Measurements from ENCODE around the gene FAM25A. TPM values are rescaled to one million over a fixed set of nuclear protein-coding genes. Genes with fewer than 3 reads are reported as not detected.
"Not testable (repeated sequence)": the region's sequence is repeated elsewhere in the genome, so short reads cannot be mapped to it uniquely, and the experiment has no call there.

FAM25A gene
- total and polyA plus RNA-seq, 2 experiments from 2014 or later = not detected

DNA sequence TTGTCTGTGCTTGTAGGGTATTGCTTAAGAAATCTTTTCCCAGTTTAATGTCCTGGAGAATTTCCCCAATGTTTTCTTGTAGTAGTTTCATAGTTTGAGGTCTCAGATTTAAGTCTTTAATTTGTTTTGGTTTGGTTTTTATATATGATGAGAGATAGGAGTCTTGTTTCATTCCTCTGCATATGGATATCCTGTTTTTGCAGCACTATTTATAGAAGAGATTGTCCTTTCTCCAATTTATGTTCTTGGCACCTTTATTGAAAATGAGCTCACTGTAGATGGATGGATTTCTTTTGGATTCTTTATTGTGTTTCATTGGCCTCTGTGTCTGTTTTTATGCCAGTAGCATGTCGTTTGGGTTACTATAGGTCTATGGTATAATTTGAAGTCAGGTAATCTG, 31.6 kb upstream of the FAM25A start:
- H3K4me1 ChIP-seq (ENCODE audit: low read depth) = no peaks in the 10 kb centered on the region
- no peak for DNase-seq (ENCODE audit: low read depth in 1 of 2, low spot score in 1 of 2)
- H3K36me3 ChIP-seq = no peaks in the 10 kb centered on the region
- TF ChIP-seq, protein P1, sequence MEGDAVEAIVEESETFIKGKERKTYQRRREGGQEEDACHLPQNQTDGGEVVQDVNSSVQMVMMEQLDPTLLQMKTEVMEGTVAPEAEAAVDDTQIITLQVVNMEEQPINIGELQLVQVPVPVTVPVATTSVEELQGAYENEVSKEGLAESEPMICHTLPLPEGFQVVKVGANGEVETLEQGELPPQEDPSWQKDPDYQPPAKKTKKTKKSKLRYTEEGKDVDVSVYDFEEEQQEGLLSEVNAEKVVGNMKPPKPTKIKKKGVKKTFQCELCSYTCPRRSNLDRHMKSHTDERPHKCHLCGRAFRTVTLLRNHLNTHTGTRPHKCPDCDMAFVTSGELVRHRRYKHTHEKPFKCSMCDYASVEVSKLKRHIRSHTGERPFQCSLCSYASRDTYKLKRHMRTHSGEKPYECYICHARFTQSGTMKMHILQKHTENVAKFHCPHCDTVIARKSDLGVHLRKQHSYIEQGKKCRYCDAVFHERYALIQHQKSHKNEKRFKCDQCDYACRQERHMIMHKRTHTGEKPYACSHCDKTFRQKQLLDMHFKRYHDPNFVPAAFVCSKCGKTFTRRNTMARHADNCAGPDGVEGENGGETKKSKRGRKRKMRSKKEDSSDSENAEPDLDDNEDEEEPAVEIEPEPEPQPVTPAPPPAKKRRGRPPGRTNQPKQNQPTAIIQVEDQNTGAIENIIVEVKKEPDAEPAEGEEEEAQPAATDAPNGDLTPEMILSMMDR (IDR thresholded peaks at IDR 0.05; ENCODE audit: low read depth, low read length) = no peak
- no peak overlapping the region for H3K4me3 ChIP-seq
- no peaks in the 10 kb centered on the region for H3K27me3 ChIP-seq
- H3K27ac ChIP-seq = no peak overlapping the region
- no peaks in the 10 kb centered on the region for H3K9me3 ChIP-seq (ENCODE audit: low read depth)

DNA sequence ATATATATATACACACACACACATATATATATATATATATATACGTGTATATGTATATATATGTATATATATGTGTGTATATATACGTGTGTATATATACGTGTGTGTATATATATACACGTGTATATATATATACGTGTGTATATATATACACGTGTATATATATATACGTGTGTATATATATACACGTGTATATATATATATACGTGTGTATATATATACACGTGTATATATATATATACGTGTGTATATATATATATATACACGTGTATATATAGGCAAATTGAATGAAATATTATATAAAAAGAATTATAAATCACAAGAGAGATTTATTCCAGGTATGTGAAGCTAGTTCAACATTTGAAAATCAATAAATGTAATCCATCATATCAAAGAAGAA, 28.7 kb upstream of the FAM25A start:
- H3K36me3 ChIP-seq; H3K27me3 ChIP-seq; H3K27ac ChIP-seq; H3K4me1 ChIP-seq (ENCODE audit: low read depth); H3K4me3 ChIP-seq; H3K9me3 ChIP-seq (ENCODE audit: low read depth); DNase-seq (ENCODE audit: low read depth in 1 of 2, low spot score in 1 of 2): not testable (repeated sequence)

DNA sequence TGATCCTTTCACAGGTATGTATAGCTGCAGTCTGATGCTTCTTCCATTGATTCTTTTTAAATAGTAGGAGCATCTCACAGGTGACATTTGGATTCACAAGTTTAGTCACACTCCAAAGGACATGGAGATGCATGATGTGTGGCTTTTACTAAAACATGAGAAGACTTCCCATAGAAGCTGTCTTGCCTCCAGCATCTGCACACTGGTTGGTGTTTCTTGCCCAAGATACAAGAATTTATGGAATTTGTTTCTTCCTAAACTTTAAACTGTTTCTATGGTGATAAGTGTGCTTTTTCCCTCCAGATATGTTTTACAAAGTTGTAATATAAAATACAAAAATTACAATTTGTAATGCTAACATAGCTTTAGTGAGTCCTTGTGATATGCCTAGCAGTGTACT, 27.6 kb upstream of the FAM25A start:
- Histone ChIP-seq H3K4me1 (ENCODE audit: low read depth) (no peaks in the 10 kb centered on the region), H3K36me3 (no peaks in the 10 kb centered on the region), H3K27ac (no peak overlapping the region), H3K9me3 (ENCODE audit: low read depth) (no peaks in the 10 kb centered on the region), H3K4me3 (no peak overlapping the region), H3K27me3 (no peaks in the 10 kb centered on the region)
- TF ChIP-seq, protein P1 (IDR thresholded peaks at IDR 0.05; ENCODE audit: low read depth, low read length) = no peak
- peak in 1 of 2 donors; percentile 10 for DNase-seq (ENCODE audit: low read depth in 1 of 2, low spot score in 1 of 2)

DNA sequence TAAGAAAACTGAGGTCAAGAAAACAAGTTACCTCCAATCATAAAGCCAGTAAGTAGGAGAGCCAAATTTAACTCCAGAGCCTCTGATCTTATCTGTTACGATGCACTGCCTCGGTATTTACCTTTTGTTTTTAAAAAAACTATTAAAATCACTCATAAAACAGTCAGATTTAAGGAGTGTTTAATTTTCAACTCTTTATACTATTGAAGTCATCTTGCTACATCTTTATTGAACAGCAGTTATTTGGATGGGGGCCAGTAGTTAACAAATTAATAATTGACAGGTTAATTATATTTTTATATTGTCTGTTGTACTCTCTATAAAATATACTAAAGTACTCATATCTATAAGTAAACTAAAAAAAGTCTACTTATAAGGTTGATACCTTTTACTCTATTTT, 27.2 kb upstream of the FAM25A start:
- H3K36me3 ChIP-seq = no peaks in the 10 kb centered on the region
- H3K4me3 ChIP-seq = no peak overlapping the region
- TF ChIP-seq, protein P1 (IDR thresholded peaks at IDR 0.05; ENCODE audit: low read depth, low read length) = no peak
- H3K27me3 ChIP-seq = no peaks in the 10 kb centered on the region
- no peak overlapping the region for H3K27ac ChIP-seq
- DNase-seq (ENCODE audit: low read depth in 1 of 2, low spot score in 1 of 2) = no peak
- H3K4me1 ChIP-seq (ENCODE audit: low read depth) = no peaks in the 10 kb centered on the region
- no peaks in the 10 kb centered on the region for H3K9me3 ChIP-seq (ENCODE audit: low read depth)

DNA sequence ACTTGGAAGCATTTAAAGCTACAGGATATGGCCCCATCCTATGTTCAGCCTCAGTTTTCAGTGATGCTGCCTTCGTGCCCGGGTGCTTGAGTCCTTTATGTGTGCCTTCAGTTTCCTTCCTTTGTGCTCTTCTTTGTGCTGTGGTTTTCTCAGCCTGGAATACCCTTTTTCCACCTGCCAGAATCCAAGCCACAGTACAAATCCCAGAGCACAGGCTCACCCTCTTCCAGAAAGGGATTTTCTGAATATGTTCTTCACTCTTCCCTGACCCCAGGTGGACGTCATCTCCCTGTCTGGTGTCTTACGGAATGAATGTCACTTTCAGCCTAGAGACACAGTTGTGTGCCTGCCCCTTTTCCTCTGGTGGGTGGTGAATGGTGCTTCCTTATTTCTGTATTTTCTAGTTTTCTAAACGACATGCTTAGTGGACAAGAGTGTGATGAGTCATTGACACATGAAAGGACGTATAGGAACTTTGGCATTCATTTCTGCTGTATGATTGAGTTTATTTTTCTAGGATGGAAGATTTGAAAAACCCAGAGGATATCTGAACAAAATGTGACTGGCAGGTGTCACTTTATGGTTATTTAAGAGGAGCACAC, 20.2 kb upstream of the FAM25A start:
- H3K36me3 ChIP-seq; DNase-seq (ENCODE audit: low read depth in 1 of 2, low spot score in 1 of 2); H3K4me3 ChIP-seq; H3K9me3 ChIP-seq (ENCODE audit: low read depth); H3K27ac ChIP-seq; H3K27me3 ChIP-seq; H3K4me1 ChIP-seq (ENCODE audit: low read depth): not testable (repeated sequence)

DNA sequence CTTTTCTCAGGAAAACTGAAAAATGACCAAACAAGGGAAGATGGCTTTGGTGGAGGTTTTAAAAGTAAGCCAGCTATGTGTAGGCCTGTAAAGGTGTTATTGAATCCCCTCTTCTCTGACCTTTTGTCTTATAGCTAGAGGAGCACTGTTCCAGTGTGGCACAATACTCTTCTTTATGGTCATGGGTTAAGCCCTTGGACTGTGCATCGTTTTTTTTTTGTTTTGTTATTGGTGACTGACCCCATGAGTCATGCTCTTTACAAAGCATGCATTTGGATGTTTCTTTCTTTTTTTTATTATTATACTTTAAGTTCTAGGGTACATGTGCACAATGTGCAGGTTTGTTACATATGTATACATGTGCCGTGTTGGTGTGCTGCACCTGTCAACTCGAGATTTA, 19.6 kb upstream of the FAM25A start:
- no peak overlapping the region for H3K4me3 ChIP-seq
- no peaks in the 10 kb centered on the region for H3K36me3 ChIP-seq
- H3K27ac ChIP-seq = no peak overlapping the region
- TF ChIP-seq, protein P1 (IDR thresholded peaks at IDR 0.05; ENCODE audit: low read depth, low read length) = no peak
- no peaks in the 10 kb centered on the region for H3K9me3 ChIP-seq (ENCODE audit: low read depth)
- no peaks in the 10 kb centered on the region for H3K4me1 ChIP-seq (ENCODE audit: low read depth)
- H3K27me3 ChIP-seq = no peaks in the 10 kb centered on the region
- peak in 1 of 2 donors; percentile 5 for DNase-seq (ENCODE audit: low read depth in 1 of 2, low spot score in 1 of 2)

DNA sequence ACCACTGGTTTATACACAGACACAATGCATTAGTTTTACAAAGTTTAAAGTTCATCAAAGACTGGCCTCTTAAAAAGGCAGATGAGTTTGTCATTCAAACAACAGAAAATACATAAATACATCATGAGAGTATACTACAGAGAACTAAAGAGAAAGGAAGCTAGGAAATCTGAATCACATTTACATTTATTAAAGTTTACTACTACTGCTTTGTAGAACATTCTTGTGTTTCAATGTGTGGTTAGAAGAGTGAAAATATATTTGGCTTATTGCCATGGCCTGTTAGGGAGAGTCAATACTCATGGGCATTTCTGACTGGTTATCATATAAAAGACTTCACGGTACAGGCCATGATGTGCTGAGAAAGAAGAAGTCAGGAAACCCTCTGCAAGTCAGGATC, 13.0 kb upstream of the FAM25A start:
- not testable (repeated sequence) for H3K27me3 ChIP-seq, H3K36me3 ChIP-seq

DNA sequence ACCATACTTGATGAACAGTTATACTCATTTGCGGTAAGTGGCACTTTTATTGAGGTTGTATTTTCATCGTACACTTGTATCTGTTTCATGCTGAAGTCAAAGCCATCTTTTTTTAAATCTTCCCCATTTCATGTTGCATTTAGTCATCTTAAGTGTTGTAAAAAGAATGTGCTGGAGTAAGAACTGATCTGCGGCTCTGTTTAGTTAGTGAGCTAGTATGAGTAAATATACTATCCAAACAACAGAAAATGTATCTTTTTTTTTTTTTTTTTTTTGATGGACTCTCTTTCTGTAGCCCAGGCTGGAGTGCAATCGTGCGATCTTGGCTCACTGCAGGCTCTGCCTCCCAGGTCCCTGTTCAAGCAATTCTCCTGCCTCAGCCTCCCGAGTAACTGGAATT, 12.4 kb upstream of the FAM25A start:
- H3K4me3 ChIP-seq; H3K4me1 ChIP-seq (ENCODE audit: low read depth); H3K9me3 ChIP-seq (ENCODE audit: low read depth); H3K27me3 ChIP-seq; DNase-seq (ENCODE audit: low read depth in 1 of 2, low spot score in 1 of 2); H3K36me3 ChIP-seq; H3K27ac ChIP-seq: not testable (repeated sequence)

More for the DNA sequence above, 13.0 kb upstream of the FAM25A start:
- not testable (repeated sequence) for H3K4me3 ChIP-seq; H3K9me3 ChIP-seq (ENCODE audit: low read depth); H3K4me1 ChIP-seq (ENCODE audit: low read depth); H3K27ac ChIP-seq
- peak in 1 of 2 donors; percentile 53 for DNase-seq (ENCODE audit: low read depth in 1 of 2, low spot score in 1 of 2)

DNA sequence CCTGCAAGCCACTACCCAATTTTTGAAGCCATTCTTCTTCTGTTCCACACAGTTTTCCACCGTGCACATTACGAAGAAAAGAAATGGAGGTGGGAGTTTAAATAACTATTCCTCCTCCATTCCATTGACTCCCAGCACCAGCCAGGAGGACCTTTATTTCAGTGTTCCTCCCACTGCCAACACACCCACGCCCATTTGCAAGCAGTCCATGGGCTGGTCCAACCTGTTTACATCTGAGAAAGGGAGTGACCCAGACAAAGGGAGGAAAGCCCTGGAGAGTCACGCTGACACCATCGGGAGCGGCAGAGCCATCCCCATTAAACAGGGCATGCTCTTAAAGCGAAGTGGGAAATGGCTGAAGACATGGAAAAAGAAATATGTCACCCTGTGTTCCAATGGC, 11.8 kb upstream of the FAM25A start:
- not testable (repeated sequence) for H3K36me3 ChIP-seq; H3K9me3 ChIP-seq (ENCODE audit: low read depth); H3K27me3 ChIP-seq; DNase-seq (ENCODE audit: low read depth in 1 of 2, low spot score in 1 of 2); H3K4me3 ChIP-seq; H3K4me1 ChIP-seq (ENCODE audit: low read depth); H3K27ac ChIP-seq

DNA sequence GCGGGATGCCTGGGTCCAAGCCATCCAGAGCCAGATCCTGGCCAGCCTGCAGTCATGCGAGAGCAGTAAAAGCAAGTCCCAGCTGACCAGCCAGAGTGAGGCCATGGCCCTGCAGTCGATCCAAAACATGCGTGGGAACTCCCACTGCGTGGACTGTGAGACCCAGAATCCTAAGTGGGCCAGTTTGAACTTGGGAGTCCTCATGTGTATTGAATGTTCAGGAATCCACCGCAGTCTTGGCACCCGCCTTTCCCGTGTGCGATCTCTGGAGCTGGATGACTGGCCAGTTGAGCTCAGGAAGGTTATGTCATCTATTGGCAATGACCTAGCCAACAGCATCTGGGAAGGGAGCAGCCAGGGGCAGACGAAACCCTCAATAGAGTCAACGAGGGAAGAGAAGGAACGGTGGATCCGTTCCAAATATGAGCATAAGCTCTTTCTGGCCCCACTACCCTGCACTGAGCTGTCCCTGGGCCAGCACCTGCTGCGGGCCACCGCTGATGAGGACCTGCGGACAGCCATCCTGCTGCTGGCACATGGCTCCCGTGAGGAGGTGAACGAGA, 10.9 kb upstream of the FAM25A start:
- not testable (repeated sequence) for H3K9me3 ChIP-seq (ENCODE audit: low read depth); H3K27me3 ChIP-seq; H3K4me3 ChIP-seq; H3K4me1 ChIP-seq (ENCODE audit: low read depth); H3K36me3 ChIP-seq; DNase-seq (ENCODE audit: low read depth in 1 of 2, low spot score in 1 of 2); H3K27ac ChIP-seq
